Activated CD4-positive, alpha-beta T cell treated with anti-CD3 and anti-CD28 coated beads, Interleukin-10, Interleukin-2, amounts not matched to agents 100 ng/mL and 50 ng/mL, durations not matched to agents 16 hours and 8 hours (primary cell): ENCODE measurements around the gene RBMS3.

Source experiments
- DNase-seq: peaks from one replicate; pipeline ENCODE4 v3.0.0-alpha.2; 2020

Gene RBMS3

DNA sequence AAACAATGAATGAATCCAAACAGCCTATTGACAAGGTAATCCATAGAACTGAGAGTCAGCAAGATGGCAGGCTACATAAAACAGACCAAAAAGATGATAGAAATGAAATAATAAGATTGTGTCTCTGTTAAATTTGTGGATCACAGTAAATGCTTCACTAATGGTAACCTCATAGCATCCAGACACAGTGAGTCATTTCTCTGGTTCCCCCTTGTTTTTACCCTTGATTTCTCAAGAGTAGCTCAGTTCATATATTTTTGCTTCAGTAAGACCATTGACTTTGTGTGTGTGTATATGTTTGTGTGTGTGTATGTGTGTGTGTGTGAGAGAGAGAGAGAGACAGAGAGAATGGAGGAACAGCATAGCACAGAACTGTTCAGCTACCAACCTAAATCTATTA is 546.9 kb downstream of the RBMS3 start:
- no peak for DNase-seq

DNA sequence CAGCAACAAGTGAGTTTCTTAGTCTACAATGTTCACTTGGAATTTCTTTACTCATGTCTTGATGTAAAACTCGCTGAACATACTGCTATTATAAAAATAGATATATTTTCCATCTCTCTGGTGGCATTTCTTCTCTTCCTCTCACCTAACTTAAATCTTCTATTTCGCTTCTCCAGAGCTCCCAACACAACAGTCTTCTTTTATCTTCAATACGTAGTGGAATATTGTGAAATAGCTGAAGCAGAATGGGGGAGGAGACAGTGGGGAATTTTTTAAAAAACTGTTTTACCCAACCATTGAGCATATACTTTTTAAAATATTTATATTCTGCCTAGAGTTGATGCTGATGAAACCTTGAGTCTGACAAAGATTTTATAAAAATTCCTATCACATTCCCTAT is 548.5 kb downstream of the RBMS3 start:
- DNase-seq = no peak

DNA sequence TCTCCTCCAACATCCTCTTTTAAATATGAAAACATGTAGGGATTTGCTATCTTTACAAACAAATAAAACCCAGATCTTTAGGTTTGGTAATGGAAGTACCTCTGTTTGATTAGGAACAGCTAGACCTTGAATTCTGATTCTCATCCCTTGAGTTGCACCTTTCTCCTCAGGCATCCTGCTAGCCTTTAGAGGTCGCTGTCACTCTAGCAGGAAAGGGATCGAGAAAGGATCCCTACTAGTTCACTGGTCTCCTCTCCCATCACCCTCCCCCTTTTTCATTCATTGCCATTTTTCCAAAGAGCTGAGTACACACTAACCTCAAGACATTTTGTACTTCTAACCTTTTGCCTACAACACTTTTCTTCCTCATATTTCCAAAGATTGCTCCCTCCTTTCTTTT is 569.8 kb downstream of the RBMS3 start:
- DNase-seq = no peak

DNA sequence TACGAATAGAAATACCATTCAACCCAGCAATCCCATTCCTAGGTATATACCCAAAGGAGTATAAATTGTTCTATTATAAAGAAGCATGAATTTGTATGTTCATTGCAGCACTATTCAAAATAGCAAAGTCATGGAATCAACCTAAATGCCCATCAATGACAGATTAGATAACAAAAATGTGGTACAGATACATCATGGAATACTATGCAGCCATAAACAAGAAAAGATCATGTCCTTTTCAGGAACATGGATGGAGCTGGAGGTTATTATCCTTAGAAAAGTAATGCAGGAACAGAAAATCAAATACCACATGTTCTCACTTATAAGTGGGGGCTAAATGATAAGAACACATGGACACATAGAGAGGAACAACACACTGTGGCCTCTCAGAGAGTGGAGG is 571.9 kb downstream of the RBMS3 start:
- no peak for DNase-seq

DNA sequence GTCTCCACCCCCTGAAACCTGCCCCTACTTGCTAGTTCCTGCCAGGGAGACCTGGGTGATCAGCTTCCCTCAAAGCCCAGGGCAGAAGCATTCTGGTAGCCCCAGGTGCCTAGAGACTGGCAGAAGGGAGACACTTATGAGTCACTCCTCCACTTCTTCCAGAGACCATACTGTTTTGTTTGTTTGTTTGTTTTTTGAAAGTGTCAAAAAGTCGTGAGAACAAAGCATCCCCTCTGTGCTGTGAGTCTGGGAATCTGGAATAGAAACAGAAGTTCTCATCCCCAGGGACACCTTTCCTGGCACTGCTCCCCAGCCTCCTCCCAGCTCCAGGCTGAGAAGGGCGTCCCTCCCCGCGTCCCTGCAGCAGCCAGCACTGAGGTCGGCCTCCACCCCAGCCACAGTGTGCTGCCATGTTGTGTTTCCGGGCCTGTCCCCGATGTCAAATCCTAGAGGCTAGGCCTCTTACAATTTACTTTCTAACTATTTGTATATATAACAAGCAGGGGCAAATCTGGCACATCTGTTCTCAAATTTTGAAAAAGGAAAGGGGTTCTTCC is 573.0 kb downstream of the RBMS3 start:
- no peak for DNase-seq

DNA sequence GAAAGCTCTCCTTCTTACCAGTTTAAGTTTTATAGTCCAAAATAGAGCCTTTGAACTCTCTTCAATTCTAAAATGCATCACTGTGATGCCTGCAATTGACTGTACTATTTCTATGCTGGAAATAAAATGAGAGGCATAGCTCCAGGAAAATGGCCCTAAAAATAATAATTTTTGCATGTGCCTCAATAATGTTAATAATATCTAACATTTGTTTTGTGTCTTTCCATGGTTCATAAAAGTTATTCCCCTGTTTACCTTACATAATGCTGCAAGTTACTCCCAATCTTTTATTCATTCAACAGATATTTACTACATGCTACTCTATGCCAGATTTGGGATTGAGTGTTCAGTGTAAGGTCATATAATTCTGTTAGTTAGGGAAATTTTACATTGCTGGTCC is 574.0 kb downstream of the RBMS3 start:
- DNase-seq = no peak

DNA sequence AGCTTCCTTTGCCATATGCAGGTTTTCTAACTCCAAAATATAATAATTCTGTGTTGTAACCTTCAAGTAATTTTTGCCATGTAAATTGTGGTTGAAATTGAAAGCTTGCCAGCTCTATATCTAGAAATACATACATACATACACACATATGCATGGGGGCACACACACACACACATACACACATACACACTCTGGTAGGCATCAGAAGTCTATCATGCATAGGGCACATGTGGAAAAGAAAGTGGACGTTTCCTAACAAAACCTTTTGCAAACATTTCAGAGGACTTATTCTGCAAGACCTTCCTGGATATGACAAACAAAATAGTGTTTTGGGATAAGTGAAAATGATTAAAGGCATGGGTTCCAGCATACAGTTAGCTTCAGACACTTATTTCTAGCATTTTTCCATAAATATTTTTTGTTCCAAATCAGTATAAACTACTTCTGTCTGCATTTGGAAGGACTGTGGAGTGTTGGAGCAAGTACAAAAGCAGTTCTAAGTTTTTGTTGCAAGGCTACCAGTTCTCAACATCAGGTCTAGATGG is 578.9 kb downstream of the RBMS3 start:
- no peak for DNase-seq

DNA sequence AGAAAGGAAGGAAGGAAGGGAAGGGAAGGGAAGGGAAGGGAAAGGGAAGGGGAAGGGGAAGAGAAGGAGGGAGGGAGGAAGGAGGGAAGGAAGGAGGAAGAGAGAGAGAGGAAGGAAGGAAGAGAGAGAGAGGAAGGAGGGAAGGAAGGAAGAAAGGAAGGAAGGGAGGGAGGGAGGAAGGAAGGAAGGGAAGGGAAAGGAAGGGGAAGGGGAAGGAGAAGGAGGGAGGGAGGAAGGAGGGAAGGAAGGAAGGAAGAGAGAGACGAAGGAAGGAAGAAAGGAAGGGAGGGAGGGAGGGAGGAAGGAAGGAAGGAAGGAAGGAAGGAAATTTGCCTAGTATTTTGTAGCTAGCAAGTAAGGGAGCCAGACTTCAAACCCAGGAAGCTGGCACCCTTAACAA is 583.9 kb downstream of the RBMS3 start:
- no peak for DNase-seq

DNA sequence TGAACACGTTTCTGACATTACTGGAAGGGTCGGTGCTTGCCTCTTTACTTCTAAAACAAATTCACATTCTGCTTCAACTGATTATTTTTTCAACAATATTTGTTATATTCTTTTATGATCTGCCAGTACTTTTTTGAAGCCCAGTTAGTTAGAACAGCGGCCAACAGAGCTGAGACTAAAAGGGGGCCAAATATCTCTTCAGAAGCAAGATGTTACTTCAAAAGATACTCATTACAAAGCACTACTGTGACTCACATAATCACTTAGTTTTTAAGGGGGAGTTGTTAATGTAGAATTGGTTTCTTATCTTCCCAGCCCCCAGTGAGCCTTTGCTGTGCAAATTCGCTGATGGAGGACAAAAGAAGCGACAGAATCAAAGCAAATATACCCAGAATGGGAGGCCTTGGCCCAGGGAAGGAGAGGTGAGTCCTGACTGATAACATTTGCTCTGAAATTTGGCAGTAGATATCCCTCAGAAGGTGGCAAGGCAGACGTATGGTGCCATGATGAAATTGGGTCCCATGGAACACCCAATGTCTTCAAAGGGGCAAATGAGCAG is 587.8 kb downstream of the RBMS3 start:
- no peak for DNase-seq

DNA sequence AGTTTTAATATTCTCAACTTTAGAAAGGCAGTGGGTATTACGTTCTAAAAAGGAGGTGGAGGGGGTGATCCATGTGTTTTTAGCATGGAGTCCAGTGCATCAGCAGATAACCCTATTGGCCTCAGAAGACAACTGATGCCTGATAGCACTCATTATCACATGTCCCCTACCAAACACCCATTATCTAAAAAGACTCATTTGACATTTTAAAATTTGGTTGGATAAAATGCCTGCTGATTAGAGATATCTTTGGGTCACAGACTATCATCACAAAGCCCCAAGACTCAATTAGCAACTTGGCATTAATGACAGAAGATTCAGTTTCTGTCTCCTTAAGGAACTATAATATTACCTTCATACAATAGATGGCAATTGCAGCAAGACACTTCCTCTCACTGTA is 589.3 kb downstream of the RBMS3 start:
- no peak for DNase-seq

DNA sequence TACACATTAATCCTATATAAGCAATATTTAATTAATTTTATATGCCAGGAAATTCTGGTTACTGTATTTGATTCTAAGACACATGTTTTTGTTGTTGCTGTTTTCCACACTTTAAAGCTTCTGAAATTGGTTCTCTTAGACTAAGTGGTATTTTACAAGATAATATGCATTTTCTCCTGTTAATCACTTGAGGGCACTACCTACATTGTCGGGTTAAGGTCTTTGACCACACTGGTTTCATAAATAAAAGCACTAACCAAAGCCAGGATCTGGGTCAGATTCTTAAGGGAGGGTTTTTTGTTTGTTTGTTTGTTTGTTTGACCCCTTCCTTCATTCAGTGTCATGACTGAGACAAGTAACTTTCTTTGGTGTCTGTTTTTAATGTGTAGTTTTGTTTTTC is 590.2 kb downstream of the RBMS3 start:
- DNase-seq = no peak

DNA sequence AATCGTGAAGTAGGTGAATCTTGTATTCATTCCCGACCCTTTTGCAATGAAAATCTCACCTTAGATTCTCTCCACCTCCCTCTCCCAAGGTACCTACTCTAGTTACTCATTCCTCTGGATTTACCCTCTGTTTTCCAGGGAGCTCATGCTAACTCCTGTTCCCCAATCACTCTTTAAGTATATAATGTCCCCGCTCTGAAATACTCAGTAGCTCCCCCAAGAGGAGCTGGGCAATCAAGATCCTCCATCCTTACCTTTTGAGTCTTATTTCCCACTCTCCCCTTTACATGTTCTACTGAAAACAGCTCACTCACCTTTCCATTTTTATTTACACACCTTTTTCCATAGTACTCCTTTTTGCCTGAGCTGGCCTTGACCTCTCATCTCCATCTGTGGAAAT is 599.9 kb downstream of the RBMS3 start:
- no peak for DNase-seq

DNA sequence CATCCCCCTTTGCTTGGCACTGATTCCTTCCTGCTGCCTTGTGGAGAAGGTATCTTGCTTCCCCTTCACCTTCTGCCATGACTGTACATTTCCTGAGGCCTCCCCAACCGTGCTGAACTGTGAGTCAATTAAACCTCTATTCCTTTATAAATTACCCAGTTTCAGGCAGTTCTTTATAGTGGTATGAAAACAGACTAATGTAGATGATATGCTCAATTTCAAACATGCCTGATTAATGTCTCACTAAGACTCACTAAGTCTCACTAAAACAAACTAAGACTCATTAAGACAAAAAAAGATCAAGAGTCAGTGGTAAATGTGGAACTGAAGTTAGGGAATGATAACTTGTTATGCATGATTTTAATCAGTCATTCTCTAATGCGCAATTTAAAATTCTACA is 606.6 kb downstream of the RBMS3 start:
- no peak for DNase-seq

DNA sequence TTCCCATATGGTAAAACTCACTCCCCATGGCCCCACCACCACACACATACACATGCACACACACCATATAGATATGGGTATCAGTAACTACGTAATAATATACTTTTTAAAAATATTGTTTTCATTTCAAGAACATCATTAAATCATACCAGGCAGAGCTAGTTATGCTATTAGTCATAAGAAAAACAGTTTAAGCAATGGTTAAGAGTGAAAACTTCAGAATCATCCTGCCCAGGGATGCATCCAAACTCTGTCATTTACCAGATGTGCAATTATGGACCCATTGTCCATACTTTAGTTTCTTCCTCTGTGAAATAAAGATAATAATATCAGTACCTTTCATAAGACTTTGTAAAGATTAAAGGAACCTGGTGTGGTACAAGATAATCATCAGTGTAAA is 608.3 kb downstream of the RBMS3 start:
- no peak for DNase-seq

DNA sequence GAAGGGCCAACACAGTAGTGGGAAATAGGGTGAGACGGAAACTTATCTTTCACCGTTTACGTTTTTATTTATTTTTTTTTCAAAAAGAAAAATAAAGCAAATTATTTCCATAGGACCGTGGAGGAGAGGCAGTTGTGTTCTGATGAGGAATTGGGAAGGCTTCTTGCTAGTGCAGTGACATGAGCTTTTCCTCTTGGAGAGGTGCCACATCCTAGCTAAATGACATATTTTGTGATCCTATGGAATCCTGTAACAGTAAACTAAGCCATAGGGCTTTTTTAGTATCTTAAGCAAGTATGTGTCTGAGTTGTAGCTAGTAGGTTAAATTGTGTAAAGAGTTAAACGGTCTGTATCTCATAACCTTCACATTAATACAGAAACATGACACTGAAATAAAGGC is 609.9 kb downstream of the RBMS3 start:
- DNase-seq = no peak

DNA sequence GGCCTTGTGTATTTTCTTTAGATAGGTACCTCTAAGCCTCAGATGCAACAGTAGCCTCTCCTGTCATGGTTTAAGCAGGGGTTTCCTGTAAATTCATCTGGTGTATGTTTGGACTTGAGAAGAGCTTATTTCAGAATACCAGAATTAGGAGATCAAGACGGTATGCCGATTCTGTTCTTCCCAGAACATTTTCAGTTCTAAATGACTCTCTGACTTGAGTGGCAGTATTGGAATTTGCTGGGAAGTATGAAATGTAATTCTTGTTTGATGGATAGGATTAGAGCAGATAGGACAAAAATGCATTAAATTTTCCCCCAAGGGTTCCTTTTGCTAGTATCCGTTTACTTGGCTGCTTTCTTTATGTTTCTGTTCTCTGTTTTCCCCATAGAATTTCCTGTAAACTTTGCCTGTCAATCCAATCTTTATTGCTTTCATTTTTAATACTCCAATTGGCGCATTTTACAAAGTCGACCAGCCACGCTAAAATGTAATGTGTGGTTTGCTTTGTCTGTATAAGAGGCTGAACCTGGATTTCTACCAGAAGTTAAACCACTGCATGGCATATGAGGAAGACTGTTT is 612.2 kb downstream of the RBMS3 start:
- DNase-seq = no peak

DNA sequence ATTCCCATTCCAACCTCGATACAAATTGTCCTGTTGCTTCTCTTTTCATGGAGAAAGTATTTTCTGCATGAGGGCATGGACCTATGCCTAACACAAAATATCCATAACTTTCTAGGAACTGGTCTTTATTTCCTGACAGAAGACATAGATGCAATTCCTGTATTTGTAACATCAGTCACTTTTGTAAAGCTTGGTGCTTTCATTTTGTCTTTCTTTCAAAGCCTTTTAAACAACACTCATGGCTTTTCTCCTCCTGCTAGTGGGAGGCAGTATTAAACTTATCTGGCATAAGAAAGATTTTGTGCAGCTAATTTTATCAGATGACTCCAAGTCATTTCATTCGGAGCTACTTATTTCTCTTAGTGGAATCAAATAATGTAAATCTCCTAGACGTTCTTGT is 616.0 kb downstream of the RBMS3 start:
- DNase-seq = no peak

DNA sequence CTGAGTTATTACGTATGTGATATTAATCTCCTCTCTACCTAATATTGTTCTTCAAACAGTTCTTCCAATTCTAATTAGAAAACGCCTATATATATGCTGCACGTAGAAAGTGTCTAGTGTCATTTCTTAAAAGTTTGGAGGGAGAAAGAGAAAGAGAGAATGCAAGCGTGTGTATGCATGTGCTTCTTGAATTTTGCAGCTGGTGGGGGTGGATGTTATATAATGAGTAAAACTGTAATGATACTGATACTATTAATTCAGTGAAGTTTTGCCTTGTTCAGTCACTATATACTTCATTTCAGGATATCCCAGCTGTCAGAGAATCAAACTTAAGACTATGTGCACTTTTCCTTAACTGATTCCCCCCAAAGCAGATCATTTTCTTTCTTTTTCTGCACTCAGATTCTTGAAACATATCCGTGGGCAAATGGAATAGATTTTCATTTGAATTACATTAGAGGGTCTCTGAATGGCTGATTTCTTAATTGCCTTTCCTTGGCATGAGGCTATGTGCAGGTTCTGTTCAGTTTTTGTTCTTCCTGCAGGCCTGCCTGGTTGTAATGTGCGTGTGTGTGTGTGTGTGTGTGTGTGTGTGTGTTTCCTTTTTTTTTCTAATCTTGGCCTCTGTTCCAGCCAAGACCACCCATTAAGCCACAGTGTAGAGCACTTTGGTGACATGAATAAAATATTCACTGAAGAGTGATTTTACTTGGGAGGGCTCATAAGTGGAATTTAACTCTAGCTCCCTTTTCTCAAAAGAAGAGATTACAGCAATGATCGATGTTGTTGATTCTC is 617.5 kb downstream of the RBMS3 start:
- DNase-seq = no peak

DNA sequence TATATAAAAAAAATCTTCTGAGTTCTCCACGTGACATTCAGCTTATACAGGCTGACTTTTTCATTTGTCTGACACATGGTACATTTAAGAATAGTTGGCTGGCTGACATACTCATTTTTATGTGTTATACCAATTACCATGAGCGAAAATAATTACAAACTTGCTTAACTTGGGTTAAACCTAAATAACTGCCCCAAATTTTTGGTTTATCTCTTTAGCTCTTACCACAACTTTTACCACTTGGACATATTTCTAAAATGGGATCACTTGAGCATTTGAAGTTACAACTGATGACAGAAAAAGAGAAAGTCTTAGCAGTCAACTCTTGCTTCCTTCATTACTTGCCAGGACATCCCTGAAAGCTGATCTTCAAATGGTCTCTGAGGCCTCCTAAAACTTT is 618.1 kb downstream of the RBMS3 start:
- no peak for DNase-seq

DNA sequence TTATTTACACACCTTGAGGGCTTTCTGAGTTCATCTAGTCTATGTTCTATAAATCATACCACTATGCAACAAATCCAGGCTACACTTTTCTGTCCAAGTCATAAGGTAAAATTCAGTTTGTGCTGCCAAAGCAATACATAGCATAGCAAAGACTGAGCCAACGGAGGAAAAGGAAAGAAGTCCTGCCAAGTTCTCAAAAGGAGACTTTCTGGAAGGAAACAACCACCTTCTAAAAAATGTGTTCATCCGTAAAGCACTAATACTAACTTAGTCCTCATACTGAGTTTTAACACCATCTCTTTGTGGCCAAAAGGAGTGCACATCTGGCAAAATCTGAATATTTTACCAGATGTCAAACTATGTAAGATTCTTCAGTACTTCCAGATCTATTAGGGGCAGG is 620.2 kb downstream of the RBMS3 start:
- DNase-seq = no peak

DNA sequence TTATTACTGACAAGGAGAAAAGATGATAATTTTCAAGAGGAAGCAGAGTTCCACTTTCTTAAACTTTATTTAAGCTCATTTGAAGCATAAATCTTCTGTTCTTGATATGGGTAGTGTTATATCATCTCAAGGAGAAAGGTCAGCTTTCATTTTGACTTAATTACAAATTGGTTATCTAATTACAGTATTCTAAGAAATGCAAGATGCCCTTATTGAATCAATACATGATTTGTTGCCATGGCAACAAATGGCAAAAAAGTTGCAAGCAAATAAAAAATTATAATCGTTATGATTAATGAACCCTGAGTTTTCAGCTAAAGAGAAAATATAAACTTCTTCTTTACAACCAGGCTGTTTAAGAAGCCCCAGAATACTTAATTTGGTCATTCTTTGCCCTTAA is 622.7 kb downstream of the RBMS3 start:
- DNase-seq = no peak

DNA sequence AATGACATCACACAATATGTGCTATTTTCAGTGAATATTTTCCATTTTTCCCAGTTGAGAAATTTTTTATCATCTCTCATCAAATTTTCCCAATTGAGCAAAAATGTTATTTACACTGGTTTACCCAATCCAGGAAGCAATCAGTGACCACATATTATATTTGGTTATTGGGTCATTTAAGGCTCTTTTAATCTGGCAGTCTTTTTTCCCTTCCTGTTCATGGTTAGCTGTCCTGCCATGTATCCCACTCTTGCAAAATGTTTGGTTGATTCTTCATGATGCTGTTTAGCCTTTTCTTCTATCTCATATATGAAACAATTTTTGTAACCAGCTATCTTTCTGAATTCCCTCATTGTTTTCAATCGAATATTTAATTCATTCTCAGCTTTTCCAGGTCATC is 626.0 kb downstream of the RBMS3 start:
- no peak for DNase-seq

DNA sequence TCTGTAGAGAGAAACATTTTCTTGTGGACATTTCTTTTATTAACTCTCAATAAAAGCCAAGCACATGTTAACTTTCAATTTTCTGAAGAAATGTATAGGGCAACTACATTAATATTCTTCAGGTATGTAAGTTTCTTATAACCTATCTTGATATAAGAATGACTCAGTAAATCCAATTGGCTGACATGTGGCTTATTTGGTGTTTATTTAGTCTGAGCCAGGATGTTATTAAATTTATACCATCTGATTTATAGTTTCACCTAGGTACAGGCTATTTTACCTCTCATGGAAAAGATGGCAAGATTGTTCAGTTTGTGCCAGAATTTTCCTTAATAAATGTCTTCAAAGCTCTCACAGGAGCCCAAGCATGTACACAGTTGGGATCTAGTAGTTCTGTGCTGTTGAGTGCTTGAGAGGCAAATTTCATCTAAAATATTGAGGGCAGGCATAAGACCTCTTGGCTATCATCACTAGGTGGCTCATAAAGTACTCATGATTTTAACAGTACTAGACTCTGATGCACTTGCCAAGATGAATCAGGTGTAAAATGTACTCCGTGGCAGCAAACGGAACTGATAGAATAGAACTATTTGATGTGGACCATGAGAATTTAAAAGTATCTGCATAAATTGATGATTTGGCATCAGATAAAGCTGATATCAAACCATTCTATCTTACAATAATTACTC is 631.9 kb downstream of the RBMS3 start:
- DNase-seq = no peak
